Astrocyte of the cerebellum (primary cell): Measurements from ENCODE around the gene ZDHHC11B.

Source experiments
- DNase-seq: peaks from one replicate; pipeline ENCODE4 v3.0.0-alpha.2; 2011; ENCODE audit warnings: low read depth
- H3K4me3 ChIP-seq: 2 replicates; pipeline ENCODE4 v1.5.1; 2011; ENCODE audit warnings: mild to moderate bottlenecking, low read depth, low read length, moderate library complexity
- in situ Hi-C: cut with HindIII; loops from 2 replicates; pipeline ENCODE4 v1.10.0; 2017; ENCODE audit warnings: low sequenced_read_pairs
- TF ChIP-seq, protein P1 (sequence below): IDR thresholded peaks from 2 replicates; pipeline ENCODE4 v1.5.1; 2012; ENCODE audit warnings: low read length, low read depth, moderate library complexity, mild to moderate bottlenecking; ENCODE audit errors: missing control alignments

The ZDHHC11B gene

DNA sequence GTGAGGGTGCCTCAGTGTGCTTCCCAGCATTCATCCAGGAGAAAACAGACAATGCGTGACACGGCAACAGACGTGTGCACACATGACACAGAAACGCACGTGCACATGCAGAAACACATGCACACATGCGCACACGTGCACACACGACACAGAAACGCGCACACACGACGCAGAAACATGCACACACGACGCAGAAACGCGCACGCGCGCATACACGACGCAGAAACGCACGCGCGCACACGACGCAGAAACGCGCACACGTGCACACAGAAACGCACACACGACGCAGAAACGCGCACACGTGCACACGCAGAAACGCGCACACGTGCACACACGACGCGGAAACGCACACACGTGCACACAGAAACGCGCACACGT, 107.8 kb downstream of the ZDHHC11B start:
- H3K4me3 ChIP-seq = no peak overlapping the region
- in situ Hi-C loops = no loop called here
- TF ChIP-seq, protein P1, sequence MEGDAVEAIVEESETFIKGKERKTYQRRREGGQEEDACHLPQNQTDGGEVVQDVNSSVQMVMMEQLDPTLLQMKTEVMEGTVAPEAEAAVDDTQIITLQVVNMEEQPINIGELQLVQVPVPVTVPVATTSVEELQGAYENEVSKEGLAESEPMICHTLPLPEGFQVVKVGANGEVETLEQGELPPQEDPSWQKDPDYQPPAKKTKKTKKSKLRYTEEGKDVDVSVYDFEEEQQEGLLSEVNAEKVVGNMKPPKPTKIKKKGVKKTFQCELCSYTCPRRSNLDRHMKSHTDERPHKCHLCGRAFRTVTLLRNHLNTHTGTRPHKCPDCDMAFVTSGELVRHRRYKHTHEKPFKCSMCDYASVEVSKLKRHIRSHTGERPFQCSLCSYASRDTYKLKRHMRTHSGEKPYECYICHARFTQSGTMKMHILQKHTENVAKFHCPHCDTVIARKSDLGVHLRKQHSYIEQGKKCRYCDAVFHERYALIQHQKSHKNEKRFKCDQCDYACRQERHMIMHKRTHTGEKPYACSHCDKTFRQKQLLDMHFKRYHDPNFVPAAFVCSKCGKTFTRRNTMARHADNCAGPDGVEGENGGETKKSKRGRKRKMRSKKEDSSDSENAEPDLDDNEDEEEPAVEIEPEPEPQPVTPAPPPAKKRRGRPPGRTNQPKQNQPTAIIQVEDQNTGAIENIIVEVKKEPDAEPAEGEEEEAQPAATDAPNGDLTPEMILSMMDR = no peak
- no peak for DNase-seq

DNA sequence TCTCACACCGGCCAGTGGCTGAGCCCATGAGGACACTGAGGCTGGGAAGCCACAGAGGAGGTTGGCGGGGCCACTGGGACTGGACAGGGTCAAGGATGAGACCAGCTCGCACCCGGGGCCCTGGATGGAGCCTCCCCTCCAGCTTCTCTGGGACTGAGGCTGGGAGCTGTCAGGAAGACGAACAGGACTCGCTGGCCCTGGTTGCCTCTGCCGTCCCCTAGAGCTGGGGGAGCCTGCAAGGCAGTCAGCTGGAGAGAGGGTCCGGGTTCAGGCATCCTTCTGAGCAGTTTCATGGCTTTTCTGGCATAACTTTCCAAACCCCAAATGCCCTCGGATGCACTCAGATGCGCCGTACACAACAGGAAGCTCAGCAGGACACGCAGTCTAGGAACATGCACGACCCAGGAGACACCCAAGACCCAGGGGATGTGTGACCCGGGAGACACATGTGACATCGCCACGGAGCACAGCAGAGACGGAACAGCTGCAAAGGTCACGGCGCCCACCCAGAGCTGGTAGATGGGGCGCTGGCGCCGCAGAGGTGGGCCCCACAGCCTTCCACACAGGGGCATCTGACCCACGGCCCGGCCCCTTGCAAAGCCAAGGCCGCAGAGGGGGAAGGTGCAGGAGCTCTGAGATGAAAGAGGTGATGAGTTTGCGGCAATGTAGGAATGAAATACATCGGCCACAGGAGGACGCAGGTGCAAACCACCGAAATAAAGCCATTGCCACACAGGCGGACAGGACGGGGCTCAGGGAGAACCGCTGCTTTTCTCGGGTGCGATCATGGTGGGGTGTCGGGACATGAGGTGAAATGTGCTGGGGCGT, 108.4 kb downstream of the ZDHHC11B start:
- no peak for DNase-seq
- in situ Hi-C loops = no loop called here
- TF ChIP-seq, protein P1 = no peak
- H3K4me3 ChIP-seq = no peak overlapping the region

DNA sequence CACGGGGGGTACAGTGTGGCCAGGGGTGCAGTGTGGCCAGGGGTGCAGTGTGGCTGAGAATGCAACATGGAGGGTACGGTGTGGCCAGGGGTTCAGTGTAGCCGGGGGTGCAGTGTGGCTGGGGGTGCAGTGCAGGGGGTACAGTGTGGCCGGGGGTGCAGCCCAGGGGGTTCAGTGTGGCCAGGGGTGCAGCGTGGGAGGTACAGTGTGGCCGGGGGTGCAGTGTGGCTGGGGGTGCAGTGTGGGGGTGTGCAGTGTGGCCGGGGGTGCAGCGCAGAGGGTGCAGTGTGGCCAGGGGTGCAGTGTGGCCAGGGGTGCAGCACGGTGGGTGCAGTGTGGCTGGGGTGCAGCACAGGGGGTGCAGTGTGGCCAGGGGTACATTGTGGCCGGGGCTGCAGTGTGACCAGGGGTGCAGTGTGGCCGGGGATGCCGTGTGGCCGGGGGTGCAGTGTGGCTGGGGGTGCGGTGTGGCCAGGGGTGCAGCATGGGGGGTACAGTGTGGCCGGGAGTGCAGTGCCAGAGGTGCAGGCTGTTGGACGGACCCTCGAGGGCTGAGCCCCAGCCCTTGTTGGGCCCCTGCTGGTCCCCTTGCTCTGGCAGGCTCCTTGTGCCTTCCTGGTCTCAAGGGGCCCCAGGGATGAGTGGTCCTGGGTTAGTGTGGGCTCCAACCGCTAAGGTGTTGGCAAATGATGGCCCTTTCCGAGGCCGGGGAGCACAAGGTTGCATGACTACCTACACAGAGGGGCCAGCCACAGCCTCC, 109.2 kb downstream of the ZDHHC11B start:
- TF ChIP-seq, protein P1 = no peak
- H3K4me3 ChIP-seq = no peak overlapping the region
- in situ Hi-C loops = no loop called here
- no peak for DNase-seq

DNA sequence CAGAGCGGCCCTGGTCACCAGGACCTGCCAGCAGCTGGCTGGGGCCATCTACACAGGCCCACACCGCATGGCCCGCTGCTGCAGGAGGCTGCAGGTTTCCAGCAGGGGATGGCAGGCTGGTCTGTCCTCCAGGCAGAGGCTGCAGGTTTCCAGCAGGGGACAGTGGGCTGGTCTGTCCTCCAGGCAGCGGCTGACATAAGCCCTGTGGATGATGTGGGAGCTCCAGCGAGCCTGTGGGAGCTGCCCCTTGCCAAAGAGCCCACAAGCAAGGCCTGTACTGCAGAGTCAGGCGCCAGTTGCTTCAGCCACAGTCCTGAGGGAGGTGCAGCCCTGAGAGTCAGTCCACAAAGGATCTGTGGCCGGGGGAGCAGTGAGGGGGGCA, 109.9 kb downstream of the ZDHHC11B start:
- in situ Hi-C loops = loop anchor here (5.0 kb wide), 1 partner anchor 37 kb away; no protein-coding TSS in a partner anchor
- no peak overlapping the region for H3K4me3 ChIP-seq
- DNase-seq = no peak
- TF ChIP-seq, protein P1 = no peak

DNA sequence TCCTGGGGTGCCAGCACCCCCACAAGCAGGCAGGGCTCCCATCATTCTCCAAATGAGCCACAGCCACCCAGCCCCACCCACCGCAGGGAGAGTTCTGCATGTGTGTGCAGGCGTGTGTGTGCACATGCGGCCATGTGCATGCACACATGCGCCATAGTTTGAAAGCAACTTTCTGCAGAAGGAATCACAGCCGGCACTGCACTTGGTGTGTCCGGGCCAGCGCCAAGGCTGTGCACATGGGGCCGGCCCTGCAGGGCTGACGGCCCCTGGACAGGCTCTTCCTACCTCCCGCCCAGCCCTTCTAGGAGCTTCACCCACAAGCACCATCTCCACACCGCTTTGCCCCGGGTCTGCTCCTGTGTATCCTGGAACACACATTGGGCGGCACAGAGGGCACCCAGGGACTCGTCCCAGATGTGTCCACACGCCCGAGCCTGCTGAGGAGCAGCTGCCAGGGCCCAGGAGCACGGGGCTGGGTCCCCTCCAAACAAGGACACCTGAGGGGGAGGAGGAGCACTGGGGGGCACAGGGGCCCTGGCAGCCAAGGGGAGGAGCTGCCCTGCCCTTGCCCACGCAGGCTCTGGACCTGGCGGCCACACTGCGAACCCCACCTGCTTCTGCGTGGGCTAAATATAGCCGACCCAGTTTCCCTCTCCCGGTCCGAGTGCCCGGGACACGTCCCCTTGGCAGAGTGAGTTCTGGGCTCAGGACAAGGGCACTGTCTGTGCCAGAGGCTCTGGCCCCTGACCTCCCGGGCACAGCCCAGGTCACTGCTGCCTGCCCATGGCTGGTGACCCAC, 110.5 kb downstream of the ZDHHC11B start:
- in situ Hi-C loops = loop anchor here (5.0 kb wide), 1 partner anchor 37 kb away; no protein-coding TSS in a partner anchor
- H3K4me3 ChIP-seq = no peak overlapping the region
- TF ChIP-seq, protein P1 = no peak
- no peak for DNase-seq
